ENCODE data around the gene PDXK. TPM values are rescaled to one million over a fixed set of nuclear protein-coding genes. Genes with fewer than 3 reads are reported as not detected.

PDXK gene
- total RNA-seq, 1 experiment from 2014 or later: 210 TPM

DNA sequence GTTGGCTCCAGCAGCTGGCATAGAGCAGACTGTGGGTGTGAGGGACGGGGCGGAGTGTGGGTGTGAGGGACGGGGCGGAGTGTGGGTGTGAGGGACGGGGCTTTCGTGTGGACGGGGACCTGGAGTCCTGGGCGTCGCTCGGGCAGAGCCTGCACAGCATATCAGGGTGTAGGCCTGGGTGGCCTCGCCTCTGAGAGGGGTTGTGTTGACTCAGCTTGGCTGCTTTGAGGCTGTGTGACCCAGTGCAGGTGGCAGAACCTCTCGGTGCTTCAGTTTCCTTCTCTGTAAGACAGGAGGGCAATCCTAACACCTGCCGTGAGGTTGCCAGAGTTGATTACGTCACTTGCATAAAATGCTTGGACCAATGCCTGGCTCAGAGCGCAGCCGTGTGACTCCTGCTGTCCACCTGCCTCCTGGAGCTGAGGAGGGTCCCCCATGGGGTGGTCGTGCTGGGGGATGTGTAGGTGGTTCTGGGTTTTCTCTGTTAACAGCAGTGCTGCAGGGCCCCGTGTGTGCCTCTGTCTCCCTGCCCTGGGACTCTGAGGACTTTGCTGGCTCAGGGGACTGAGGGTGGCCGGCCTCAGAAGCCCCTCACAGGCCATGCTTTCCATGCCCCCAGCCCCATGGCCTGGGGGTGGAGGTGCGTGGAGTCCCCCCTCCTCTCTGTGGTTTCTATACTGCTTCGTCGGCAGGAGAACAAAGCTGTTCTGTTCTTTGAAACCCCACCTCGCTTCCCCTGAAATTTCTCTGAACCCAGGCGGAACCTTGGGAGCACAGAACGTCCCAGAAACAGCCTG, 15.4 kb downstream of the PDXK start:
- peak; percentile 46 for DNase-seq (ENCODE audit: unreplicated experiment)
- no peaks in the 10 kb centered on the region for H3K9me3 Mint-ChIP-seq (ENCODE audit: unreplicated experiment)
- peaks cover 64% of the 10 kb centered on the region for H3K36me3 Mint-ChIP-seq (ENCODE audit: insufficient read depth, unreplicated experiment)
- peak overlapping the region; percentile 44 for H3K27ac Mint-ChIP-seq (ENCODE audit: low read depth, unreplicated experiment)
- ChIA-PET POLR2A (interaction anchor here (0.6 to 1.5 kb wide), 10 partner anchors 9 to 1002 kb away, joined by 3 to 7 read pairs (median 4); partner anchors contain the start of genes HSF2BP, PDXK and RRP1B), CTCF (no interaction called here)
- peaks cover 29% of the 10 kb centered on the region for H3K4me1 Mint-ChIP-seq (ENCODE audit: insufficient read depth, unreplicated experiment)
- peak overlapping the region; percentile 15 for H3K4me3 Mint-ChIP-seq (ENCODE audit: unreplicated experiment)
- BruUV-seq (replicated peaks): no TSS peak
- intact Hi-C loops (cut with micrococcal nuclease): no loop called here
- no peaks in the 10 kb centered on the region for H3K27me3 Mint-ChIP-seq (ENCODE audit: insufficient read depth, unreplicated experiment)
- TF ChIP-seq, protein P1, sequence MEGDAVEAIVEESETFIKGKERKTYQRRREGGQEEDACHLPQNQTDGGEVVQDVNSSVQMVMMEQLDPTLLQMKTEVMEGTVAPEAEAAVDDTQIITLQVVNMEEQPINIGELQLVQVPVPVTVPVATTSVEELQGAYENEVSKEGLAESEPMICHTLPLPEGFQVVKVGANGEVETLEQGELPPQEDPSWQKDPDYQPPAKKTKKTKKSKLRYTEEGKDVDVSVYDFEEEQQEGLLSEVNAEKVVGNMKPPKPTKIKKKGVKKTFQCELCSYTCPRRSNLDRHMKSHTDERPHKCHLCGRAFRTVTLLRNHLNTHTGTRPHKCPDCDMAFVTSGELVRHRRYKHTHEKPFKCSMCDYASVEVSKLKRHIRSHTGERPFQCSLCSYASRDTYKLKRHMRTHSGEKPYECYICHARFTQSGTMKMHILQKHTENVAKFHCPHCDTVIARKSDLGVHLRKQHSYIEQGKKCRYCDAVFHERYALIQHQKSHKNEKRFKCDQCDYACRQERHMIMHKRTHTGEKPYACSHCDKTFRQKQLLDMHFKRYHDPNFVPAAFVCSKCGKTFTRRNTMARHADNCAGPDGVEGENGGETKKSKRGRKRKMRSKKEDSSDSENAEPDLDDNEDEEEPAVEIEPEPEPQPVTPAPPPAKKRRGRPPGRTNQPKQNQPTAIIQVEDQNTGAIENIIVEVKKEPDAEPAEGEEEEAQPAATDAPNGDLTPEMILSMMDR (IDR thresholded peaks at IDR 0.05; ENCODE audit: unreplicated experiment): no peak

GRCh38 chr21:43734928-43735229, 15.9 kb downstream of the PDXK start:
- POLR2A ChIA-PET: interaction anchor here (0.8 to 1.5 kb wide), 6 partner anchors 22 to 75 kb away, joined by 3 to 7 read pairs (median 4); partner anchors contain the start of genes HSF2BP and RRP1B
- Mint-ChIP-seq H3K9me3 (ENCODE audit: unreplicated experiment) (no peaks in the 10 kb centered on the region), H3K4me3 (ENCODE audit: unreplicated experiment) (no peak overlapping the region), H3K27ac (ENCODE audit: low read depth, unreplicated experiment) (no peak overlapping the region), H3K27me3 (ENCODE audit: insufficient read depth, unreplicated experiment) (no peaks in the 10 kb centered on the region), H3K36me3 (ENCODE audit: insufficient read depth, unreplicated experiment) (peaks cover 61% of the 10 kb centered on the region), H3K4me1 (ENCODE audit: insufficient read depth, unreplicated experiment) (peaks cover 31% of the 10 kb centered on the region)
- intact Hi-C loops (cut with micrococcal nuclease): no loop called here
- TF ChIP-seq, protein P1 (IDR thresholded peaks at IDR 0.05; ENCODE audit: unreplicated experiment): no peak
- CTCF ChIA-PET: interaction anchor here (0.6 kb wide), 1 partner anchor 1821 kb away, joined by 3 read pairs; no protein-coding TSS in a partner anchor
- no peak for DNase-seq (ENCODE audit: unreplicated experiment)
- BruUV-seq (replicated peaks): no TSS peak

DNA sequence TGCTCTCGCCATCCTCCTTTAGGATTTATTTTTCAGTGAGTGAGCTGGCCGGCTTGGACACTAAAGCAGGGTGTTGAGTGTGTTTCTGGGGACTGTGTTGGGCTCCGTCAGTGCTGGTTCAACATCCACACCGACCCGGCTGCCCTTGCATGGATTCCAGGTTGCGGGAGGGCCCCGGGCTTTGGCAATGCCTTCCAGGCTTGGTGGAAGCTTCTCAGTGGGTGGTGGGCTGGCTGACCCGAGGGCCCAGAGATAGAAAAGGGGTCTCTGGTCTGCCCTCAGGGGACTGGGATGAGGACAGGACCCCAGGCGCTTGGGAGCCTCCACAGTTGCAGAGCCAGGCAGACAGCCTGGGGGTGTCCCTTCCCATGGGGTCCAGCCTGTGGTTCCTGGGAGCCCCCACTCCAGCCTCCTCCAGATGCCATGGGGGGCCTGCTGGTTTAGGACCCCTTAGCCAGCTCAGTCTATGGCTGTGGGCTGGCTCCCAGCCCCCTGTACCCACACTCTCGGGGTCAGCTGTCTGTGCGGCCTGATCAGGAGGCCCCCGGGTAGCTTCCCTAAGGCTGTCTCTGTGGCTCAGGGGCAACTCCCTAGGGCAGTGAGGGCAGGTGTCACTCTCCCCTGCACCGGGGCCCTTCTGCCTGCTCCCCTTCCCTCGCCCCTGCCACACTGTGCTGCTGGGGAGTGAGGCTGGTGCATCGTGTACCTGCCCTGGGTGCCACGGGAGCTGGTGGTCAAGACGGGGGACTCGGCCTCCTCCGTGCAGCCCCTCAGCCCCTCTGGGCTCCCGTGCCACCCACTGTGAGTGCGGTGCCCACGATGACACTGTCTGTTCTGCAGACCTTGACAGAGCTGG, 16.5 kb downstream of the PDXK start:
- Mint-ChIP-seq H3K4me1 (ENCODE audit: insufficient read depth, unreplicated experiment) (peaks cover 31% of the 10 kb centered on the region), H3K9me3 (ENCODE audit: unreplicated experiment) (no peaks in the 10 kb centered on the region), H3K4me3 (ENCODE audit: unreplicated experiment) (no peak overlapping the region), H3K27ac (ENCODE audit: low read depth, unreplicated experiment) (no peak overlapping the region), H3K36me3 (ENCODE audit: insufficient read depth, unreplicated experiment) (peaks cover 58% of the 10 kb centered on the region), H3K27me3 (ENCODE audit: insufficient read depth, unreplicated experiment) (no peaks in the 10 kb centered on the region)
- CTCF ChIA-PET: interaction anchor here (0.6 kb wide), 1 partner anchor 1820 kb away, joined by 3 read pairs; no protein-coding TSS in a partner anchor
- BruUV-seq (replicated peaks): no TSS peak
- POLR2A ChIA-PET: no interaction called here
- TF ChIP-seq, protein P1 (IDR thresholded peaks at IDR 0.05; ENCODE audit: unreplicated experiment): no peak
- intact Hi-C loops (cut with micrococcal nuclease): no loop called here
- DNase-seq (ENCODE audit: unreplicated experiment): no peak
